DMS153 treated with DMSO at 0.1 percent for 48 hours (cell line): ENCODE results near the gene ACTL9.
"Not testable (repeated sequence)": the region's sequence is repeated elsewhere in the genome, so short reads cannot be mapped to it uniquely, and the experiment has no call there.

ENCODE experiments used
- DNase-seq: peaks from one replicate; lab custom pipeline; 2025; ENCODE audit not compliant: unreplicated experiment; lab: John Stamatoyannopoulos, UW

Gene ACTL9

GRCh38 chr19:8698433-8699063 lies at the start of gene ACTL9:
Gene ACTL9, minus strand, starts transcription at chr19:8698795. Its CDS starts 94 bp downstream, at chr19:8698701.
- DNase-seq, result no peak

DNA sequence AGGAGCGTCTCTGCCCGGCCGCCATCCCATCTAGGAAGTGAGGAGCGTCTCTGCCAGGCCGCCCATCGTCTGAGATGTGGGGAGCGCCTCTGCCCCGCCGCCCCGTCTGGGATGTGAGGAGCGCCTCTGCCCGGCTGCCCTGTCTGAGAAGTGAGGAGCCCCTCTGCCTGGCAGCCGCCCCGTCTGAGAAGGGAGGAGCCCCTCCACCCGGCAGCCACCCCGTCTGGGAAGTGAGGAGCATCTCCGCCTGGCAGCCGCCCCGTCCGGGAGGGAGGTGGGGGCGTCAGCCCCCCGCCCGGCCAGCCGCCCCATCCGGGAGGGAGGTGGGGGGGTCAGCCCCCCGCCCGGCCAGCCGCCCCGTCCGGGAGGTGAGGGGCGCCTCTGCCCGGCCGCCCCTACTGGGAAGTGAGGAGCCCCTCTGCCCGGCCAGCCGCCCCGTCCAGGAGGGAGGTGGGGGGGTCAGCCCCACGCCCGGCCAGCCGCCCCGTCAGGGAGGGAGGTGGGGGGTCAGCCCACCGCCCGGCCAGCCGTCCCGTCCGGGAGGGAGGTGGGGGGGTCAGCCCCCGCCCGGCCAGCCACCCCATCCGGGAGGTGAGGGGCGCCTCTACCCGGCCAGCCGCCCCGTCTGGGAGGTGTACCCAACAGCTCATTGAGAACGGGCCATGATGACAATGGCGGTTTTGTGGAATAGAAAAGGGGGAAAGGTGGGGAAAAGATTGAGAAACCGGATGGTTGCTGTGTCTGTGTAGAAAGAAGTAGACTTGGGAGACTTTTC lies 40.9 kb upstream of the ACTL9 start:
- DNase-seq, result not testable (repeated sequence)

GRCh38 chr19:8738377-8738776 lies 39.8 kb upstream of the ACTL9 start:
- no peak for DNase-seq

- no peak for DNase-seq
Measured at GRCh38 chr19:8731428-8732169, 33.0 kb upstream of the ACTL9 start.

DNA sequence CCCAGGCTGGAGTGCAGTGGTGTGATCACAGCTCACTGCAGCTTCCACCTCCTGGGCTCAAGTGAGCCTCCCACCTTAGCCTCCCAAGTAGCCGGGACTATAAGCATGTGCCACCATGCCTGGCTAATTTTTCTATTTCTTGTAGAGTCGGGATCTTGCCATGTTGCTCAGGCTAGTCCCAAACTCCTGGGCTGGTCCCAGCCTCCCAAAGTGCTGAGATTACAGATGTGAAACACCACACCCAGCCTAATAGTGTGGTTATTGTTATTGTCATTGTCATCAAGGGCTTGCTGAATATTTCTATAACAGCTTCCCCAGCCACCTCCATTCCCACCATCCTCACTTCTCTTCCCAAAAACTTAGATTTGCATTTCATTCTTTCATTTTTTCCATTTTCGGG lies 25.7 kb upstream of the ACTL9 start:
- DNase-seq, result no peak

DNA sequence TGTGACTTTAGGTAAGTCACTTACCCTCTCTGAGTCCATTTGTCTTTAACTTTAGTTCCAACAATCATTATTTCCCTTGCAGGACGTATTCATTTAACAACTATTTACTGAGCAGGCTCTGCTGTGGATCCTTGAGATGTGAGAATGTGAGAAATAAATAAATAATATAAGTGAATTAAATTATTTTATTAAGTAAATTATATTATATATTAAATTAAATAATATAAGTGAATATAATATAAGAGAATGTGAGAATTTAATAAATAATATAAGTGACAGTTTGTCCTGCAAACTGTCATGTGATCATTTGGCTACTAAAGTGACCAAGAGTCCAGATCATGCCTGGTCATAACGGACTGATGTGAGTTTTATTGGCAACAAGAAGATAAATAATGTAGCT lies 23.4 kb upstream of the ACTL9 start:
- DNase-seq, result no peak

DNA sequence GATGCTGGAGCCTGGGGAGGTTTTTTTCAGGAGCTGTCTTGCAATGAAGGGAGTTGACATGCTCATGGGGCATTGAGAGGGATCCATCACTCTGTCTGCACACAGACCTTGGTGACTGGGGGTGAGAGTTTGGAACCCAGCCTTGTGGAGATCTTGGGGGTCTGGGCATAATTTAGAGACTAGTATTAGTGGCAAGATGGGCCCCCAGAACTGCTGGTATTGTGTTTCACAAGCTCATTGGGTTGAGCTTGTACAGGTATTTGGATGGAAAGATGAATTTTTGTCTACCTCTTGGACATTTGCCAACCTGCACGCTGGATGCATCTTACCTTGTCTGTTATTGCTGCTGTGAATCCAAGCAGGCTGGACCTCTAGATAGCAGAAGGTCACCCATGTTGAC lies 22.7 kb upstream of the ACTL9 start, which contains the start of gene OR2Z1:
Gene OR2Z1 (plus strand): TSS at position 301 of the 400 bp plus-strand sequence. CDS start 9,395 bp downstream, outside the sequence.
- DNase-seq, result no peak

DNA sequence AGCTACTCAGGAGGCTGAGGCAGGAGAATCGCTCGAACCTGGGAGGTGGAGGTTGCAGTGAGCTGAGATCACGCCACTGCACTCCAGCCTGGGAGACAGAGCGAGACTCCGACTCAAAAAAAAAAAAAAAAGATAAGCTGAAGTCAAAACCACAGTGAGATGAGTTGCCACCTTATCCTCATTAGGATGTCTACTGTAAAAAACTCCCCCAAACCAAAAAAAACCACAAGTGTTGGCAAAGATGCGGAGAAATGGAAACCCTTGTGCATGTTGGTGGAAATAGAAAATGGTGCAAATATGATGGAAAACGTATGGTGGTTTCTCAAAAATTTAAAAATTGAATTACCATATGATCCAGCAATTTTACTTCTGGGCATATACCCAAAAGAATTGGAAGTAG lies 11.7 kb upstream of the ACTL9 start:
- DNase-seq, result not testable (repeated sequence)

- no peak for DNase-seq
Measured at GRCh38 chr19:8705742-8706141, 7.1 kb upstream of the ACTL9 start.

GRCh38 chr19:8705304-8705703 lies 6.7 kb upstream of the ACTL9 start:
- not testable (repeated sequence) for DNase-seq

DNA sequence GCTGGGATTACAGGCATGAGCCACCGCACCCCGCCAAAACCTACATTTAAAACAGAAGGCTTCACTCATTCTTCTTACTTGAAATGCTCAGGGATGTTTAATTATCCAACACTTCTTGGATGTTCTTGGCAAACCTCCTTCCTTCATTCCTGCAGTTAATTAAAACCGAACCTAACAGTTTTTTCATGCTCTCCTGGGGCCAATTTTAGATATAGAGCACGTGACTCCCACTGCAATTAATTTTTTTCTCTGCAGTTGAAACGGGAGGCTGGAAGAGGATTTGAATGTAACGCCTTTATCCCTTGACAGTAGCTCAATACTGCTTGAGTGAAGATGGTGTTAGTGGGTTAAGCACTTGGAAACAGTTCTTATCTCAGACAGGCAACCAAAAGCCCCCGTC lies 4.6 kb upstream of the ACTL9 start:
- no peak for DNase-seq

DNA sequence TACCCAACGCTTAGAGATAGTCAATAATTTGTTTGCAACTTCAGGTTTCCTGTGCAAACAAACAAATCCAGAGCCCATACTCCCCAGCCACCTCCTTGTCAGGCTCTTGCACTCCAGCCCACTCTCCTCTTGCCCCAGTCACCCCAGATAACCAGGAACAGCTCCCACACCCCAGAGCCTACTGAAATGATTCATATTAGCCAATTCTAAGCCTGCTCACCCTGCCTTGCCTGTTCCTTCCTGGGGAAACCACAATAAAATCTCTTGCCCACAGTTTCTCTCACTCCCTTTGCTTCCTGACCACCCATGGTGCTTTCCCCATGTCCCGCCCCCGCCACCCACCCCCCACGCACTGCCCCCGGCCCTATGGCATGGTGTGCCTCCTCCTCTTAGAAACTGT lies 3.8 kb upstream of the ACTL9 start:
- no peak for DNase-seq

GRCh38 chr19:8700956-8701355 lies 2.4 kb upstream of the ACTL9 start:
- DNase-seq, result no peak

- DNase-seq, result no peak
Measured at GRCh38 chr19:8699908-8700307, 1.3 kb upstream of the ACTL9 start.

DNA sequence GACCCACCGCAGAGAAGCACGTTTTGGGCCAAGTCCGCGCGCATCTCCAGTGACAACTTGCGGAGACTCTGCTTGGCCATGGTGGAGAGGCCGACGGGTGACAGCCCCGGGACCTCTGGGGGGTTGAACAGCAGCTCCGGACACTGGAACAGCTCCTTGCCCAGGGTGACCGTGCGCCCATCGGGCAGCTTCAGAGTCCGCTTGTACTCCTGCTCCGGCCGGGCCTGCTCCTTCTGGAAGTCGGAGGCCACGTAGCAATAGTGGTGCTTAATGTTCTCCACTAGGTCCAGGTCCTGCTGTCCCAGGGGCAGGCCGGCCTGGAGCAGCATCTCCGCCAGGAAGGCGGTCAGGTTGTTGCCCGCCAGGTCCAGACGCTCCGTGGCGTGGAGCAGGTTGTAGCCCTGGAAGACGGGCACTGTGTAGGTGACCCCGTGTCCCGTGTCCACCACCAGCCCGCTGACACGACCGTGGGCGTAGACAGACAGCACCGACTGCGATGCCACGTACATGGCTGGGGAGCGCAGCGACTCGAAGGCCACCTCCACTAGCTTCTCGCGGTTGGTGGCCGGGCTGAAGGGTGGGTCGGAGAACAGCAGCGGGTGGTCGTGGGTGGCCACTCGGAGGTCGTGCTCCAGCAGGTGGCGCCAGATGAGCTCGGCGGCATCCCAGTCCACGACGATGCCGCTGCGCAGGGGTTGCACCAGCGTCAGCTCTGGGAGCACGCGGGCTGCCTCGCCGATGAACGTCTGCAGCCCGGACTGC lies 743 bp downstream of the ACTL9 start:
- no peak for DNase-seq

GRCh38 chr19:8696993-8697392 lies 1.6 kb downstream of the ACTL9 start:
- no peak for DNase-seq

DNA sequence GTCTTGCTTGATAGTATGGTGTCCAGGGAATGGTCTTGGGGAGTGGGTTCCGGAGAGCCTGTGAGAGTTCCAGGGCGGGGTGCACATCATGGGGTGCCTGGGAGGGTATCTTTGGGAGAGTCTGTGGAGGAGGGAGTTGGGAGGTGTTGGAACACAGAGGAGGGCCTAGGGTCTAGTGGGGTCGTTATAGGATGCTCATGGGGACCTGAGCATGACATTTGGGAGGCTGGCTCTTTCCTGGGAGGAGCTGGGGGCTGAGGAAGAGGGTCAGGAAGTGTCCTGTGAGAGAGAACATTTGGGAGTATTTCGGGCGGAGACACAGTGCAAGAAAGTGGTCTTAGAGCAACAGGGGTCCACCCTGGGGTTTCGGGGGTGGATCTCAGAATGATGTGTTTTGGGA lies 2.7 kb downstream of the ACTL9 start:
- no peak for DNase-seq

GRCh38 chr19:8695501-8695900 lies 3.1 kb downstream of the ACTL9 start:
- no peak for DNase-seq

DNA sequence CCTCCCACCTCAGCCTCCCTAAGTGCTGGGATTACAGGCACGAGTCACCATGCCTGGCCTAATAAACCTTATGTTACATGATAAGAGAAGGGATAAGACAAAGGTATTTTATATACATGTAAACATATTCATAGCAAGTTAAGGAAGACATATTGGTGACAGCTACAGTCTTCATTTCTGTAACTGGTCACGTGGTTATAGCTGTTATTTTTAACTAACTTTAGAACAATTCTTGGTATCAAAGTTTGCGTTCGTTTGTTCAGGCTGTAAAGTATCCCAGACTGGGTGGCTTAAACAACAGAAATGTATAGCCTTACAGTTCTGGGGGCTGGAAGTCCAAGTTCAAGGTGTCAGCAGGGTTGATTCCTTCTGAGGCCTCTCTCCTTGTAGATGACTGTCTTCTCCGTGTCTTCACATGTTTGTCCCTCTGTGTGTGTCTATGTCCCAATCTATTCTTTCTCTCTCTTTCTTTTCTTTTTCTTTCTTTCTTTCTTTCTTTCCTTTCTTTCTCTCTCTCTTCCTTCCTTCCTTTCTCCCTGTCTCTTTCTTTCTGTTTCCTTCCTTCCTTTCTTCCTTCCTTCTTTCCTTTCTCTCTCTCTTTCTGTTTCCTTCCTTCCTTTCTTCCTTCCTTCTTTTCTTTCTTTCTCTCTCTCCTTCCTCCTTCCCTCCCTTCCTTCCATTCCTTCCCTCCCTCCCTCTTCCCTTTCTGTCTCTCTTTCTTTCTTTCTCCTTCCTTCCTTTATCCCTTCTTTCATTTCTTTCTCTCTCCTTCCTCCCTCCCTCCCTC lies 7.6 kb downstream of the ACTL9 start:
- no peak for DNase-seq

- no peak for DNase-seq
Measured at GRCh38 chr19:8688930-8689329, 9.7 kb downstream of the ACTL9 start.
